HepG2 (cell line): Measurements from ENCODE around the gene CLEC16A. TPM values are rescaled to one million over a fixed set of nuclear protein-coding genes. Genes with fewer than 3 reads are reported as not detected.

Experiments
- ATAD3A ChIP-seq: sonication (generic); formaldehyde crosslinking; IDR thresholded peaks from 2 replicates; pipeline ENCODE4 v1.4.0; 2020; ENCODE audit warnings: missing genetic modification reagents
- CBFB ChIP-seq: sonication (generic); formaldehyde crosslinking; IDR thresholded peaks from 2 replicates; pipeline ENCODE4 v1.4.0; 2020; ENCODE audit warnings: missing genetic modification reagents
- FOXJ3 ChIP-seq: sonication (generic); formaldehyde crosslinking; IDR thresholded peaks from 2 replicates; pipeline ENCODE4 v1.4.0; 2020; ENCODE audit warnings: missing genetic modification reagents, mild to moderate bottlenecking, borderline replicate concordance
- MIER2 ChIP-seq: IDR thresholded peaks from 2 replicates; pipeline ENCODE4 v1.6.1; 2016; ENCODE audit warnings: missing biosample characterization, missing genetic modification reagents
- POGZ ChIP-seq: sonication (generic); formaldehyde crosslinking; IDR thresholded peaks from 2 replicates; pipeline ENCODE4 v1.4.0; 2020; ENCODE audit warnings: mild to moderate bottlenecking, missing genetic modification reagents
- SIN3B ChIP-seq: fragments of 150-350 bp; IDR thresholded peaks from 2 replicates; pipeline ENCODE4 v1.6.1; 2014; ENCODE audit warnings: low read length
- SMARCE1 ChIP-seq: fragments of 450-650 bp; IDR thresholded peaks from 2 replicates; pipeline ENCODE4 v1.6.1; 2017; ENCODE audit warnings: borderline replicate concordance
- TGIF2 ChIP-seq: IDR thresholded peaks from 2 replicates; pipeline ENCODE4 v1.6.1; 2016; ENCODE audit warnings: control low read depth, missing compliant biosample characterization
- YEATS2 ChIP-seq: sonication (generic); formaldehyde crosslinking; IDR thresholded peaks from 2 replicates; pipeline ENCODE4 v1.4.0; 2020; ENCODE audit warnings: missing genetic modification reagents, borderline replicate concordance
- ZFP37 ChIP-seq: sonication (generic); formaldehyde crosslinking; IDR thresholded peaks from 2 replicates; pipeline ENCODE4 v1.4.0; 2020; ENCODE audit warnings: missing genetic modification reagents, borderline replicate concordance
- ZFX ChIP-seq: sonication (generic); formaldehyde crosslinking; IDR thresholded peaks from 2 replicates; pipeline ENCODE4 v1.4.0; 2020; ENCODE audit warnings: mild to moderate bottlenecking, low read depth, missing genetic modification reagents, moderate library complexity
- ZNF230 ChIP-seq: sonication (generic); formaldehyde crosslinking; IDR thresholded peaks from 2 replicates; pipeline ENCODE4 v1.4.0; 2020; ENCODE audit warnings: mild to moderate bottlenecking, missing genetic modification reagents
- ZNF260 ChIP-seq: sonication (generic); formaldehyde crosslinking; IDR thresholded peaks from 2 replicates; pipeline ENCODE4 v1.4.0; 2020; ENCODE audit warnings: missing genetic modification reagents, low read depth, mild to moderate bottlenecking, borderline replicate concordance
- ZNF558 ChIP-seq: sonication (generic); formaldehyde crosslinking; IDR thresholded peaks from 2 replicates; pipeline ENCODE4 v1.9.0; 2022; ENCODE audit warnings: mild to moderate bottlenecking, missing genetic modification reagents, borderline replicate concordance
- ZNF614 ChIP-seq: IDR thresholded peaks from 2 replicates; pipeline ENCODE4 v1.6.1; 2018; ENCODE audit warnings: missing biosample characterization, missing genetic modification reagents, inconsistent platforms, borderline replicate concordance
- polyA plus RNA-seq, 8 experiments: library from polyadenylated mRNA; depleted of rRNA in 3 of 8; stranded (reverse) in 7 of 8; unstranded in 1 of 8; fragments of >200 nt; fragmentation: Illumina TruSeq in 4 of 8; extraction: Trizol in 4 of 8; gene quantifications; 2 replicates each; pipeline versions ENCODE4 v1.2.1 to v1.2.3, GENCODE V29; 2011 to 2016; ENCODE audit warnings: low read depth in 4 of 8, missing spikeins in 1 of 8, mixed read lengths in 1 of 8; ENCODE audit not compliant: insufficient read depth in 1 of 8
- total RNA-seq, 5 experiments: library from RNA; depleted of rRNA; stranded (reverse); fragments of >200 nt; fragmentation: Illumina TruSeq; extraction: Trizol; gene quantifications; 2 replicates each; pipeline ENCODE4 v1.2.3, GENCODE V29; 2016; ENCODE audit warnings: low read depth in 1 of 5
- TF ChIP-seq, protein P1 (sequence below): sonication (generic); formaldehyde crosslinking; IDR thresholded peaks from 2 replicates; pipeline ENCODE4 v1.4.0; 2020; ENCODE audit warnings: missing genetic modification reagents
- TF ChIP-seq, protein P2 (sequence below): sonication (generic); formaldehyde crosslinking; IDR thresholded peaks from 2 replicates; pipeline ENCODE4 v1.8.1; 2022; ENCODE audit warnings: mild to moderate bottlenecking, missing genetic modification reagents
- TF ChIP-seq, protein P3 (sequence below): sonication (generic); formaldehyde crosslinking; IDR thresholded peaks from 2 replicates; pipeline ENCODE4 v1.4.0; 2020; ENCODE audit warnings: missing genetic modification reagents
- TF ChIP-seq, protein P4 (sequence below): sonication (generic); formaldehyde crosslinking; IDR thresholded peaks from 2 replicates; pipeline ENCODE4 v1.5.0; 2020; ENCODE audit warnings: missing genetic modification reagents
- TF ChIP-seq, protein P5 (sequence below): sonication (generic); formaldehyde crosslinking; conservative IDR thresholded peaks from 2 replicates; pipeline ENCODE4 v1.8.1; 2023; ENCODE audit warnings: missing genetic modification reagents
- TF ChIP-seq, protein P6 (sequence below): IDR thresholded peaks from 2 replicates; pipeline ENCODE4 v1.6.1; 2012; ENCODE audit warnings: low read depth, low read length, improper control_type of control experiment

Gene CLEC16A
- total and polyA plus RNA-seq, 2 of the 13 experiments (the other 11 are each of a cell fraction or from before 2014, with no cell fraction given) = 8.5 to 10.3 TPM

DNA sequence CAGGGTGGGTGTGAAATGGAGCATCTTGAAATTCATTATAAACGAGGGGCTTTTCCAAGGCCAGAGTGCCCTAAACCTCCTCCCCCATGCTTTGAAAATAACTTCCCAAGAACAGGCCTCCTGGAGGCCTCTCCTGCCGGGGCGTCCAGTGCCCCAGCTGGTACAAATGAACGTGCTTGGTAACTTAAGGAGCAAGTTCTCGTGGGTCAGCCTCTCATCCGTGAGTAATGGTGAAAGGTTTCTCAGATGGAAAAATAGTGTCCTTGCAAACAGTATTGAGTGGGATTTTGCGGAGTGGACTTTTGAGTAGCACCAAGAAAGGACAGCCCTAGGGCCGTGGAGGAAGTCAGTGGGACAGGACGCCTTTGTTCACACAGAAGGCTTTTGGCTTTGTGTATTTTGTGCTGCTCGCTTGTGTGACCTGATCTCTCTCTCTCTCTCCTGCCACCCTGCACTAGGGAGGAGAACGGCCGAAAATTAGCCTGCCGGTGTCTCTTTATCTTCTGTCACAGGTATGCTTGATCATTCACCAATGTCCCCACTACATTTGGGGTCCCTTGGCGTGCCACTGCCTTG is 34.6 kb downstream of the CLEC16A start (continued):
- TF ChIP-seq, protein P1, sequence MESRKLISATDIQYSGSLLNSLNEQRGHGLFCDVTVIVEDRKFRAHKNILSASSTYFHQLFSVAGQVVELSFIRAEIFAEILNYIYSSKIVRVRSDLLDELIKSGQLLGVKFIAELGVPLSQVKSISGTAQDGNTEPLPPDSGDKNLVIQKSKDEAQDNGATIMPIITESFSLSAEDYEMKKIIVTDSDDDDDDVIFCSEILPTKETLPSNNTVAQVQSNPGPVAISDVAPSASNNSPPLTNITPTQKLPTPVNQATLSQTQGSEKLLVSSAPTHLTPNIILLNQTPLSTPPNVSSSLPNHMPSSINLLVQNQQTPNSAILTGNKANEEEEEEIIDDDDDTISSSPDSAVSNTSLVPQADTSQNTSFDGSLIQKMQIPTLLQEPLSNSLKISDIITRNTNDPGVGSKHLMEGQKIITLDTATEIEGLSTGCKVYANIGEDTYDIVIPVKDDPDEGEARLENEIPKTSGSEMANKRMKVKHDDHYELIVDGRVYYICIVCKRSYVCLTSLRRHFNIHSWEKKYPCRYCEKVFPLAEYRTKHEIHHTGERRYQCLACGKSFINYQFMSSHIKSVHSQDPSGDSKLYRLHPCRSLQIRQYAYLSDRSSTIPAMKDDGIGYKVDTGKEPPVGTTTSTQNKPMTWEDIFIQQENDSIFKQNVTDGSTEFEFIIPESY (CRISPR knock-in tag) = peak; percentile 35; the same call in 1 of the 2 replicates
- TF ChIP-seq, protein P2, sequence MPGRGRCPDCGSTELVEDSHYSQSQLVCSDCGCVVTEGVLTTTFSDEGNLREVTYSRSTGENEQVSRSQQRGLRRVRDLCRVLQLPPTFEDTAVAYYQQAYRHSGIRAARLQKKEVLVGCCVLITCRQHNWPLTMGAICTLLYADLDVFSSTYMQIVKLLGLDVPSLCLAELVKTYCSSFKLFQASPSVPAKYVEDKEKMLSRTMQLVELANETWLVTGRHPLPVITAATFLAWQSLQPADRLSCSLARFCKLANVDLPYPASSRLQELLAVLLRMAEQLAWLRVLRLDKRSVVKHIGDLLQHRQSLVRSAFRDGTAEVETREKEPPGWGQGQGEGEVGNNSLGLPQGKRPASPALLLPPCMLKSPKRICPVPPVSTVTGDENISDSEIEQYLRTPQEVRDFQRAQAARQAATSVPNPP (CRISPR knock-in tag) = no peak
- TF ChIP-seq ZNF558 (CRISPR knock-in tag) (no peak), MIER2 (no peak), CBFB (no peak), POGZ (CRISPR knock-in tag) (0 out of 2 replicates have a peak, but pooled peaks have one; percentile 16), TGIF2 (CRISPR knock-in tag) (0 out of 2 replicates have a peak, but pooled peaks have one; percentile 3), FOXJ3 (no peak), YEATS2 (no peak), ZNF260 (CRISPR knock-in tag) (no peak), SMARCE1 (no peak), SIN3B (no peak), ZNF230 (CRISPR knock-in tag) (no peak), ZNF614 (no peak), ZFP37 (CRISPR knock-in tag) (no peak), ZFX (CRISPR knock-in tag) (peak; percentile 15; the same call in 1 of the 2 replicates), ATAD3A (CRISPR knock-in tag) (no peak)
- TF ChIP-seq, protein P3, sequence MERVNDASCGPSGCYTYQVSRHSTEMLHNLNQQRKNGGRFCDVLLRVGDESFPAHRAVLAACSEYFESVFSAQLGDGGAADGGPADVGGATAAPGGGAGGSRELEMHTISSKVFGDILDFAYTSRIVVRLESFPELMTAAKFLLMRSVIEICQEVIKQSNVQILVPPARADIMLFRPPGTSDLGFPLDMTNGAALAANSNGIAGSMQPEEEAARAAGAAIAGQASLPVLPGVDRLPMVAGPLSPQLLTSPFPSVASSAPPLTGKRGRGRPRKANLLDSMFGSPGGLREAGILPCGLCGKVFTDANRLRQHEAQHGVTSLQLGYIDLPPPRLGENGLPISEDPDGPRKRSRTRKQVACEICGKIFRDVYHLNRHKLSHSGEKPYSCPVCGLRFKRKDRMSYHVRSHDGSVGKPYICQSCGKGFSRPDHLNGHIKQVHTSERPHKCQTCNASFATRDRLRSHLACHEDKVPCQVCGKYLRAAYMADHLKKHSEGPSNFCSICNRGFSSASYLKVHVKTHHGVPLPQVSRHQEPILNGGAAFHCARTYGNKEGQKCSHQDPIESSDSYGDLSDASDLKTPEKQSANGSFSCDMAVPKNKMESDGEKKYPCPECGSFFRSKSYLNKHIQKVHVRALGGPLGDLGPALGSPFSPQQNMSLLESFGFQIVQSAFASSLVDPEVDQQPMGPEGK (CRISPR knock-in tag) = no peak
- TF ChIP-seq, protein P4, sequence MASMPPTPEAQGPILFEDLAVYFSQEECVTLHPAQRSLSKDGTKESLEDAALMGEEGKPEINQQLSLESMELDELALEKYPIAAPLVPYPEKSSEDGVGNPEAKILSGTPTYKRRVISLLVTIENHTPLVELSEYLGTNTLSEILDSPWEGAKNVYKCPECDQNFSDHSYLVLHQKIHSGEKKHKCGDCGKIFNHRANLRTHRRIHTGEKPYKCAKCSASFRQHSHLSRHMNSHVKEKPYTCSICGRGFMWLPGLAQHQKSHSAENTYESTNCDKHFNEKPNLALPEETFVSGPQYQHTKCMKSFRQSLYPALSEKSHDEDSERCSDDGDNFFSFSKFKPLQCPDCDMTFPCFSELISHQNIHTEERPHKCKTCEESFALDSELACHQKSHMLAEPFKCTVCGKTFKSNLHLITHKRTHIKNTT (CRISPR knock-in tag) = no peak
- TF ChIP-seq, protein P5, sequence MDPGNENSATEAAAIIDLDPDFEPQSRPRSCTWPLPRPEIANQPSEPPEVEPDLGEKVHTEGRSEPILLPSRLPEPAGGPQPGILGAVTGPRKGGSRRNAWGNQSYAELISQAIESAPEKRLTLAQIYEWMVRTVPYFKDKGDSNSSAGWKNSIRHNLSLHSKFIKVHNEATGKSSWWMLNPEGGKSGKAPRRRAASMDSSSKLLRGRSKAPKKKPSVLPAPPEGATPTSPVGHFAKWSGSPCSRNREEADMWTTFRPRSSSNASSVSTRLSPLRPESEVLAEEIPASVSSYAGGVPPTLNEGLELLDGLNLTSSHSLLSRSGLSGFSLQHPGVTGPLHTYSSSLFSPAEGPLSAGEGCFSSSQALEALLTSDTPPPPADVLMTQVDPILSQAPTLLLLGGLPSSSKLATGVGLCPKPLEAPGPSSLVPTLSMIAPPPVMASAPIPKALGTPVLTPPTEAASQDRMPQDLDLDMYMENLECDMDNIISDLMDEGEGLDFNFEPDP (CRISPR knock-in tag) = no peak
- TF ChIP-seq, protein P6, sequence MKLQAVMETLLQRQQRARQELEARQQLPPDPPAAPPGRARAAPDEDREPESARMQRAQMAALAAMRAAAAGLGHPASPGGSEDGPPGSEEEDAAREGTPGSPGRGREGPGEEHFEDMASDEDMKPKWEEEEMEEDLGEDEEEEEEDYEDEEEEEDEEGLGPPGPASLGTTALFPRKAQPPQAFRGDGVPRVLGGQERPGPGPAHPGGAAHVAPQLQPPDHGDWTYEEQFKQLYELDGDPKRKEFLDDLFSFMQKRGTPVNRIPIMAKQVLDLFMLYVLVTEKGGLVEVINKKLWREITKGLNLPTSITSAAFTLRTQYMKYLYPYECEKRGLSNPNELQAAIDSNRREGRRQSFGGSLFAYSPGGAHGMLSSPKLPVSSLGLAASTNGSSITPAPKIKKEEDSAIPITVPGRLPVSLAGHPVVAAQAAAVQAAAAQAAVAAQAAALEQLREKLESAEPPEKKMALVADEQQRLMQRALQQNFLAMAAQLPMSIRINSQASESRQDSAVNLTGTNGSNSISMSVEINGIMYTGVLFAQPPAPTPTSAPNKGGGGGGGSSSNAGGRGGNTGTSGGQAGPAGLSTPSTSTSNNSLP = no peak
